Glomerular visceral epithelial cell (primary cell): ENCODE measurements around the gene PDRG1.

ENCODE experiments used
- DNase-seq: peaks from one replicate; pipeline ENCODE4 v3.0.0-alpha.2; 2016; ENCODE audit errors: extremely low spot score

PDRG1 gene

DNA sequence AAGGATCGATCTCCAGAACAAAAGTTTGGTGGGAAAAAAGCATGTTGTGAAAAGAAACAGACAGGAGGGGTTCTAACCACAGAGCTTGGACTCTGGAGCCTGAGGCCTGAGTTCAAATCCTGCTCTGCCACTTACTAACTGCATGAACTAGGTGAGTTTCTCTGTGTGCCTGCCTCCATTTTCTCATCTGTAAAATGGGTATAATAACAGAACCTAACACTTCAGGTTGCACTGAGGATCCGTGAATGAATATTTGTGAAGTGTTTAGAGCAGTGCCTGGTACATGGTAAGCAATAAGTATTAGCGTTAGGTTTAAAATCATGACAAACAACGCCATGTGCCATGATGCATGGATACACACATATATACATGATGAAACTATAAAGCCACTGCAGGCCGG, 44.8 kb downstream of the PDRG1 start:
- DNase-seq, result no peak

GRCh38 chr20:31906001-31906400, 45.8 kb downstream of the PDRG1 start:
- no peak for DNase-seq

- DNase-seq, result no peak
Measured at GRCh38 chr20:31903627-31904386, 48.0 kb downstream of the PDRG1 start.

- DNase-seq, result no peak
Measured at GRCh38 chr20:31901615-31902014, 50.2 kb downstream of the PDRG1 start.

DNA sequence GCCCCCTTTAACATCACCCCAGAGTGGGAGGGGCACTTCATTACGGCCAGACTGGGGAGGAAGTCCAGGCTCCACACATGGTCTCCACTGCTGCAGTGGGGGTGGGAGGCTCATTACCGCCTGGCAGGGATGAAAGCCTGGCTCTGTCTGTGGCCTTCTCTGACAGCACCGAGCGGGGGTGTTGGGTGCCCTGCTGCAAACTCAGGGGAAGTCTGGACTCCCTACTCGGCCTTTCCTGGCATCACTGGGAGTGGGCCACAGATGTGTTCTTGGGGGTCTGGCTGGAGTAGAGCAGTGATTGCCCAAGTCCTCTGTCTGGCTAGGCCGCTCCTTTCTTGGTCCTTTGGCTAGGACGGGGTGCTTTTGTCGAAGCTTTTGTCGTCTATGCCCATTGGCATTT, 54.3 kb downstream of the PDRG1 start:
- no peak for DNase-seq

DNA sequence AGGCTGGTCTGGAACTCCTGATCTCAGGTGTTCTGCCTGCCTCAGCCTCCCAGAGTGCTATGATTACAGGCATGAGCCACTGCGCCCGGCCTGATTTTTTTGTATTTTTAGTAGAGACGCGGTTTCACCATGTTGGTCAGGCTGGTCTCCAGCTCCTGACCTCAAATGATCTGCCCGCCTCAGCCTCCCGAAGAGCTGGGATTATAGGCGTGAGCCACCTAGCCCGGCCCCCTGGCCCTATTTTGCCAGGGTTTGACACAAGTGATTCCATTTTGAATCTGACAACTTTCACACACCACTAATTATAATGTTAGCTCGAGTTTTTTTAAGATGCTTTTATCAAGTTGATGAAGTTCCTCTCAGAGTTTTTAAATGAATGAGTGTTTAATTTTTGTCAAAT, 55.8 kb downstream of the PDRG1 start:
- DNase-seq, result no peak

DNA sequence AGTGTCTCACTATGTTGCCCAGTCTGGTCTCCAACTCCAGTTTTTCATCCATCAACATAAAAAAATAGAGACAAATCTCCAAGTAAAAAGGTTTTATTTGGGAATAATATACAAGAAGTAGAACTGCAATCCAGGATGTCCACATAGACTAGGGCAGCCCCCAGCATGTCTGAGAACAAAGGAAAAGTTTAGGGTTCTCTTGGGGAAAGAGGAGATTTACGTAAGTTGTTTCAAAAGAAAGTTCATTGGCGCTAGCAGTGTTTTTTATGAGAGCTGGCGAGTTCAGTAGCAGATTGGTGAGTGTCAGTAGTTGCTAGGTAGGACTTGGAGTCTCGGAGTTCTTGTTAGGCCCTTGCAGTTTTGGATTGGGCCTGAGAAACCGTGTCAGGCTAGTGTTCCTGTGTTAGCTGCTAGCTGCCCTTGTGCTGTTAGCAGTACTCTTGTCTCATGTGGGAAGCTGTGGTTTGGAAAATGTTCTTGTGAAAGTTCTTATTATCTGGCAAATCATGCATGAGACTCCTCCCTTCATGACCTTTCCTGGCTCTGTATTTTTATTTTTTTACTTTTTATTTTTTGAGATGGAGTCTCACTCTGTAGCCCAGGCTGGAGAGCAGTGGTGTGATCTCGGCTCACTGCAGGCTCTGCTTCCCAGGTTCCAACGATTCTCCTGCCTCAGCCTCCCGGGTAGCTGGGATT, 56.7 kb downstream of the PDRG1 start:
- DNase-seq, result peak; percentile 50
